Parathyroid adenoma (tissue), 2 donors: ENCODE data around the gene TAOK3.

ENCODE experiments used
- H2AFZ ChIP-seq: fragments of 300-600 bp; sonication (generic); one replicate; pipeline ENCODE4 v1.7.0; 2017; ENCODE audit warnings: antibody characterized with exemption, mild to moderate bottlenecking
- H3K27ac ChIP-seq: fragments of 300-600 bp; sonication (generic); one replicate; pipeline ENCODE4 v1.7.0; 2017
- H3K27me3 ChIP-seq: fragments of 300-600 bp; sonication (generic); one replicate; pipeline ENCODE4 v1.7.0; 2017; ENCODE audit warnings: low read length; ENCODE audit not compliant: control insufficient read depth, insufficient read depth
- H3K36me3 ChIP-seq: fragments of 300-600 bp; sonication (generic); one replicate; pipeline ENCODE4 v1.7.0; 2017; ENCODE audit warnings: low read length; ENCODE audit not compliant: control insufficient read depth, insufficient read depth
- H3K4me1 ChIP-seq: fragments of 300-600 bp; sonication (generic); one replicate; pipeline ENCODE4 v1.7.0; 2017; ENCODE audit warnings: control low read depth
- H3K4me2 ChIP-seq: fragments of 300-600 bp; sonication (generic); one replicate; pipeline ENCODE4 v1.7.0; 2017; ENCODE audit warnings: low read length
- H3K4me3 ChIP-seq: fragments of 300-600 bp; sonication (generic); one replicate; pipeline ENCODE4 v1.7.0; 2017; ENCODE audit warnings: low read depth, low read length
- H3K79me2 ChIP-seq: fragments of 300-600 bp; sonication (generic); one replicate; pipeline ENCODE4 v1.7.0; 2017; ENCODE audit warnings: control low read depth
- H3K9ac ChIP-seq: fragments of 300-600 bp; sonication (generic); one replicate; pipeline ENCODE4 v1.7.0; 2017; ENCODE audit warnings: mild to moderate bottlenecking
- H3K9me3 ChIP-seq: fragments of 300-600 bp; sonication (generic); one replicate; pipeline ENCODE4 v1.7.0; 2017; ENCODE audit warnings: low read length; ENCODE audit not compliant: control insufficient read depth
- CTCF ChIP-seq: fragments of 300-600 bp; sonication (generic); IDR thresholded peaks from one replicate; pipeline ENCODE4 v1.7.0; 2017; ENCODE audit warnings: antibody characterized with exemption, mild to moderate bottlenecking
- donor health status: primary hyperparathyroidism.

The TAOK3 gene

GRCh38 chr12:118144499-118144898 is 228.2 kb downstream of the TAOK3 start:
- no peak overlapping the region for H2AFZ ChIP-seq
- peaks cover 26% of the 10 kb centered on the region for H3K79me2 ChIP-seq
- H3K36me3 ChIP-seq: no peaks in the 10 kb centered on the region
- H3K27me3 ChIP-seq: no peaks in the 10 kb centered on the region
- no peak overlapping the region for H3K4me2 ChIP-seq
- H3K9me3 ChIP-seq: no peaks in the 10 kb centered on the region
- no peak overlapping the region for H3K4me3 ChIP-seq
- H3K27ac ChIP-seq: peak overlapping the region; percentile 100
- TF ChIP-seq CTCF: no peak
- peaks cover 53% of the 10 kb centered on the region for H3K4me1 ChIP-seq
- no peak overlapping the region for H3K9ac ChIP-seq

- H3K36me3 ChIP-seq: no peaks in the 10 kb centered on the region
- no peak overlapping the region for H3K4me3 ChIP-seq
- H2AFZ ChIP-seq: no peak overlapping the region
- no peaks in the 10 kb centered on the region for H3K27me3 ChIP-seq
- no peak for TF ChIP-seq CTCF
- no peaks in the 10 kb centered on the region for H3K9me3 ChIP-seq
- peak overlapping the region; percentile 100 for H3K27ac ChIP-seq
- H3K4me1 ChIP-seq: peaks cover 62% of the 10 kb centered on the region
- H3K4me2 ChIP-seq: no peak overlapping the region
- no peak overlapping the region for H3K9ac ChIP-seq
- peaks cover 31% of the 10 kb centered on the region for H3K79me2 ChIP-seq
Measured at GRCh38 chr12:118140825-118141224, 231.9 kb downstream of the TAOK3 start.

- Histone ChIP-seq H3K4me2 (peak overlapping the region; percentile 95), H2AFZ (peak overlapping the region; percentile 54), H3K36me3 (no peaks in the 10 kb centered on the region), H3K79me2 (peaks cover 33% of the 10 kb centered on the region), H3K9me3 (no peaks in the 10 kb centered on the region), H3K4me1 (peaks cover 36% of the 10 kb centered on the region), H3K4me3 (peak overlapping the region; percentile 98), H3K27me3 (no peaks in the 10 kb centered on the region), H3K9ac (peak overlapping the region; percentile 100), H3K27ac (peak overlapping the region; percentile 100)
- TF ChIP-seq CTCF: no peak
Measured at GRCh38 chr12:118137148-118137678, 235.5 kb downstream of the TAOK3 start.

GRCh38 chr12:118136559-118137003 is 236.1 kb downstream of the TAOK3 start:
- Histone ChIP-seq H3K9me3 (no peaks in the 10 kb centered on the region), H3K4me3 (peak overlapping the region; percentile 98), H3K36me3 (no peaks in the 10 kb centered on the region), H3K27ac (peak overlapping the region; percentile 100), H3K27me3 (no peaks in the 10 kb centered on the region), H3K4me1 (peaks cover 40% of the 10 kb centered on the region), H3K9ac (peak overlapping the region; percentile 100), H3K4me2 (peak overlapping the region; percentile 95), H2AFZ (peak overlapping the region; percentile 54), H3K79me2 (peaks cover 30% of the 10 kb centered on the region)
- no peak for TF ChIP-seq CTCF
